ENCODE results near the gene LIPE. TPM values are rescaled to one million over a fixed set of nuclear protein-coding genes. Genes with fewer than 3 reads are reported as not detected.

Gene LIPE, protein sequence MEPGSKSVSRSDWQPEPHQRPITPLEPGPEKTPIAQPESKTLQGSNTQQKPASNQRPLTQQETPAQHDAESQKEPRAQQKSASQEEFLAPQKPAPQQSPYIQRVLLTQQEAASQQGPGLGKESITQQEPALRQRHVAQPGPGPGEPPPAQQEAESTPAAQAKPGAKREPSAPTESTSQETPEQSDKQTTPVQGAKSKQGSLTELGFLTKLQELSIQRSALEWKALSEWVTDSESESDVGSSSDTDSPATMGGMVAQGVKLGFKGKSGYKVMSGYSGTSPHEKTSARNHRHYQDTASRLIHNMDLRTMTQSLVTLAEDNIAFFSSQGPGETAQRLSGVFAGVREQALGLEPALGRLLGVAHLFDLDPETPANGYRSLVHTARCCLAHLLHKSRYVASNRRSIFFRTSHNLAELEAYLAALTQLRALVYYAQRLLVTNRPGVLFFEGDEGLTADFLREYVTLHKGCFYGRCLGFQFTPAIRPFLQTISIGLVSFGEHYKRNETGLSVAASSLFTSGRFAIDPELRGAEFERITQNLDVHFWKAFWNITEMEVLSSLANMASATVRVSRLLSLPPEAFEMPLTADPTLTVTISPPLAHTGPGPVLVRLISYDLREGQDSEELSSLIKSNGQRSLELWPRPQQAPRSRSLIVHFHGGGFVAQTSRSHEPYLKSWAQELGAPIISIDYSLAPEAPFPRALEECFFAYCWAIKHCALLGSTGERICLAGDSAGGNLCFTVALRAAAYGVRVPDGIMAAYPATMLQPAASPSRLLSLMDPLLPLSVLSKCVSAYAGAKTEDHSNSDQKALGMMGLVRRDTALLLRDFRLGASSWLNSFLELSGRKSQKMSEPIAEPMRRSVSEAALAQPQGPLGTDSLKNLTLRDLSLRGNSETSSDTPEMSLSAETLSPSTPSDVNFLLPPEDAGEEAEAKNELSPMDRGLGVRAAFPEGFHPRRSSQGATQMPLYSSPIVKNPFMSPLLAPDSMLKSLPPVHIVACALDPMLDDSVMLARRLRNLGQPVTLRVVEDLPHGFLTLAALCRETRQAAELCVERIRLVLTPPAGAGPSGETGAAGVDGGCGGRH
- total RNA-seq, result 32.8 and 38.5 TPM in 2 replicates

DNA sequence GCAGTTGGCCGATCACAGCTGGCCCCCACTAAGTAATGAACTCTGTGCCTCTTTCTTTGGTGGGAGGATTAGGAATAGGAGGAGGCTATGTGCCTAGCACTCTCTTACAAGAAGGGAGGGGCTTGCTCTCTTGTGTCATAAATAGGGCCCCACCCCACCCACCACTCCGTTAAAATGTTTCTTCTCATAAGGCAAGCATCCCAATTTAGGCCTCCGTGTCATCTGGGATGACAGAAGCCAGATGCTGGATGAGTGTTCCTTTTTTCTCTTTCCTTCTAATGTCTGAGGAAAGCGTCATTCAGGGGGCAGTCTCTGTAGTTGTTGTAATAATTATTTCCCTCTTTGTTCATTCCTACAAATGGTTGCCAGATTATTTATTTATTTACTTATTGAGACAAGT, at the start of gene LIPE:
Gene LIPE (minus strand): TSS at position 76 of the 400 bp plus-strand sequence. CDS start 239 bp downstream, outside the sequence.
- Mint-ChIP-seq H3K36me3 (ENCODE audit: low read depth) (no peaks in the 10 kb centered on the region), H3K9me3 (no peaks in the 10 kb centered on the region), H3K4me1 (ENCODE audit: low read depth) (peaks cover 8% of the 10 kb centered on the region), H3K4me3 (no peak within 1 kb of the TSS), H3K27ac (no peak within 1 kb of the TSS), H3K27me3 (ENCODE audit: insufficient read depth) (peaks cover 11% of the 10 kb centered on the region)
- no peak for DNase-seq (ENCODE audit: low spot score)
- intact Hi-C loops (cut with micrococcal nuclease), result no loop called here

DNA sequence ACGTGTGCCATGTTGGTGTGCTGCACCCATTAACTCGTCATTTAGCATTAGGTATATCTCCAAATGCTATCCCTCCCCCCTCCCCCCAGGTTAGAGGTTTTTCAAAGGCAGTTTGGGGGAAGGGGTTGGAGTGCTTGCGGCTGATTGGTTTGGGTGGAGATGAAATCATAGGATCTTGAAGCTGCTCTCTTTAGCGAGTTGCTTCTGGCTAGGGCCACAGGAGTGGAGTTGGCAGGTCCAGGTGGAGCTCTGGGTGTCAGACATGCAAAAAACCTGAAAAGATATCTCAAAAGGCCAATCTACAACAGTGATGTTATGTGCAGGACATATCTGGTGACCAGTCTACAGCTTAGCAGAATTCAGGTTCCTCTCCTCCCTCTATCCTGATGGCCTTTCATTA, 48.2 kb upstream of the LIPE start:
- Mint-ChIP-seq H3K27ac (no peak overlapping the region), H3K27me3 (ENCODE audit: insufficient read depth) (peaks cover 3% of the 10 kb centered on the region), H3K9me3 (no peaks in the 10 kb centered on the region), H3K4me1 (ENCODE audit: low read depth) (peaks cover 3% of the 10 kb centered on the region), H3K36me3 (ENCODE audit: low read depth) (peaks cover 2% of the 10 kb centered on the region), H3K4me3 (no peak overlapping the region)
- intact Hi-C loops (cut with micrococcal nuclease), result no loop called here
- no peak for DNase-seq (ENCODE audit: low spot score)

DNA sequence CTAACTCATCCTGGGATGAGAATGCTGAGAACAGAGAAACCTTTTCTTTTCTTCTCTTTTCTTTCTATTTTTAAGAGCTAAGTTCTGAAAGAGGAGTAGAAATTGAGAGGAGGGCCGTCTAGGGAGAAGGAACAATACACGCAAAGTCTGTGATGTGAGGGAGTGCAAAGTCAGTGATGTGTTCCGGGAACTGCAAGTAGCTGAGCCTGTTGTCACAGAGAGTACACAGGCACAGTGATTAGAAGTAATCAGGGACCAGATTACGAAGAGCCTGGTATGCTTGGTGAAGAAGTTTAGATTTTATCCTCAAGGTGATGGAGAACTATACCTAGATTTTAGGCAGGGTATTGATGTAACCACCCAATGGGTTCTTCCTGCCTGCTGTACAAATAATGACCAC, 47.6 kb upstream of the LIPE start:
- DNase-seq (ENCODE audit: low spot score), result no peak
- intact Hi-C loops (cut with micrococcal nuclease), result no loop called here
- Mint-ChIP-seq H3K4me1 (ENCODE audit: low read depth) (peaks cover 2% of the 10 kb centered on the region), H3K9me3 (no peaks in the 10 kb centered on the region), H3K4me3 (no peak overlapping the region), H3K27me3 (ENCODE audit: insufficient read depth) (peaks cover 3% of the 10 kb centered on the region), H3K36me3 (ENCODE audit: low read depth) (peaks cover 2% of the 10 kb centered on the region), H3K27ac (no peak overlapping the region)

DNA sequence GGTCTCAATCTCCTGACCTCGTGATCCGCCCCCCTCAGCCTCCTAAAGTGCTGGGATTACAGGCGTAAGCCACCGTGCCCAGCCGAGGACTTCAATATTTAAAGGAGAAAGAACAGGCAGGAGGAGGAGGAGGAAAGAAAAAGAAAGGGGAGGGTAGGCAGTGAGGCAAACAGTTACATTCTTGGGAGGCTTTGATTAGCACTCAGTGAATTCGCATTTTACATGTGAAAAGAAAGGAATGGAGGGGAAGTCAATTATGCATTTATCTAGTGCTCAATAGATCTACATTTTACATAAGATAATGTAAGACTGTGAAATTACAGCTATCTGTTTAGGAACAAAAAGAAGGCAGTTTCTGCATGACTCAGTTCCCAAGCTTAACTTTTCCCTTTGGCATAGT, 46.5 kb upstream of the LIPE start:
- no peaks in the 10 kb centered on the region for H3K36me3 Mint-ChIP-seq (ENCODE audit: low read depth)
- intact Hi-C loops (cut with micrococcal nuclease), result no loop called here
- H3K9me3 Mint-ChIP-seq, result no peaks in the 10 kb centered on the region
- H3K4me1 Mint-ChIP-seq (ENCODE audit: low read depth), result peaks cover 5% of the 10 kb centered on the region
- H3K4me3 Mint-ChIP-seq, result no peak overlapping the region
- peaks cover 3% of the 10 kb centered on the region for H3K27me3 Mint-ChIP-seq (ENCODE audit: insufficient read depth)
- no peak for DNase-seq (ENCODE audit: low spot score)
- no peak overlapping the region for H3K27ac Mint-ChIP-seq

DNA sequence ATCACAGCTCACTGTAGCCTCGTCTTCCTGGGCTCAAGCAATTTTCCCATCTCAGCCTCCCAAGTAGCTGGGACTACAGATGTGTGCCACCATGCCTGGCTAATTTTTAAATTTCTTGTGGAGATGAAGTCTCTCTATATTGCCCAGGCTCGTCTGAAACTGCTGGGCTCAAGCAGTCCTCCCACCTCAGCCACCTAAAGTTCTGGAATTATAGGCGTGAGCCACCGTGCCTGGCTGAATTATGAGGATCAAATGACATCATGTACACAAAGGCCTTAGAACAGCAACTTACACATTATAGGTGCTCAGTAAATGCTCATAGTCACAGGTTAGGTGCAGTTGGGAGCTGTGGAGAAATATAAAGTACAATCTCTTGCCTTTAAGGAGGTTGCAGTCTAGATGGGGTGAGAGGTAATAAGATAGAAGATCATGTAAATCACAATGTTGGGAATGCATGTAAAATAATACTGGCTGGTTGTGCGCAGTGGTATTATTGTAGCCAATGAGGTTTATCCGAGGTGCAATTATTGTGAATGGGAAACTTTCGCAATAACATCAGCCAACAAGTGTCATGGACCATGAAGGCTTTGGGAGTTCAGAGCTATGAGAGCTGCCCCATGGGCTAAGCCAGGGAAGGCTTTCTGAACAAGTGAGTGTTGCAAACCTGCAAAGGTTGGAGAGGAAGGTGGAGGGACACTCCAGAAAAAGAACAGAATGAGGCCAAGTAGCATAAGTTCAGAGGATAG, 45.4 kb upstream of the LIPE start:
- no peak overlapping the region for H3K4me3 Mint-ChIP-seq
- intact Hi-C loops (cut with micrococcal nuclease), result no loop called here
- DNase-seq (ENCODE audit: low spot score), result no peak

DNA sequence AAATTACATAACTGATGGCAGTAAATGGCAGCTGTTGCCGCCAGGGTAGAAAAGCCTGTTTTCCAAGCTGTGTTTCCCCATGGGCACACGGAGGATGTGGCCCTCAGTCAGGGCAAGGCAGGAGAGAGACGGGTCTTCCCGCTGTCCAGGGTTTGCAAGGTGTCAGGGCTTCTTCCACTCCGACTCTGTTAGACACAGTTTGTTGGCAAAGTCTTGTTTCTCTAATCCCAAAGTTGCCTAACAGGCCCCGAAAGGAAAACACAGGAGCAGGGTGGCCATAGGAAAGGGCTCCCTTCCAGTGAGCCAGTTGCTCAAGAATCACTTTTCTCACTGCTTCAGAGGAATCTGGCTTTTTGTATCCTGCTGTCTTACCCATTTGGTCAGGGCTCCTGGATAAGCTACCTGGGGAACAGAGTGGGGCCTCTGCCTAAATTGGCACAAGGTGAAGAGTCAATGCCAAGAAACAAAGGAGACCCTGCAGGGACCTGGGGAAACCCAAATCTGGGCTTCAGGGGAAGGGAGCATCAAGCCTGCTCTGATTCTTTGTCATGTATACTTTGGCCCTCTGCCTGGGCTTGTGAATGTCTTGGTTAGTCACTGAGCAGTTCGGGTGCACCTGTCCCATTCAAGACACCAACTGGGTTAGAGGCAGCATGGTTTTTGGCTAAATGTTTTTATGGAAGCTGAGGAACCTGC, 44.5 kb upstream of the LIPE start:
- Mint-ChIP-seq H3K27ac (no peak overlapping the region), H3K27me3 (ENCODE audit: insufficient read depth) (peaks cover 3% of the 10 kb centered on the region), H3K36me3 (ENCODE audit: low read depth) (no peaks in the 10 kb centered on the region), H3K9me3 (no peaks in the 10 kb centered on the region), H3K4me3 (no peak overlapping the region), H3K4me1 (ENCODE audit: low read depth) (peaks cover 19% of the 10 kb centered on the region)
- intact Hi-C loops (cut with micrococcal nuclease), result no loop called here
- no peak for DNase-seq (ENCODE audit: low spot score)

More for the DNA sequence above, 45.4 kb upstream of the LIPE start:
- Mint-ChIP-seq H3K36me3 (ENCODE audit: low read depth) (no peaks in the 10 kb centered on the region), H3K4me1 (ENCODE audit: low read depth) (peaks cover 10% of the 10 kb centered on the region), H3K27ac (no peak overlapping the region), H3K27me3 (ENCODE audit: insufficient read depth) (peaks cover 3% of the 10 kb centered on the region), H3K9me3 (no peaks in the 10 kb centered on the region)

DNA sequence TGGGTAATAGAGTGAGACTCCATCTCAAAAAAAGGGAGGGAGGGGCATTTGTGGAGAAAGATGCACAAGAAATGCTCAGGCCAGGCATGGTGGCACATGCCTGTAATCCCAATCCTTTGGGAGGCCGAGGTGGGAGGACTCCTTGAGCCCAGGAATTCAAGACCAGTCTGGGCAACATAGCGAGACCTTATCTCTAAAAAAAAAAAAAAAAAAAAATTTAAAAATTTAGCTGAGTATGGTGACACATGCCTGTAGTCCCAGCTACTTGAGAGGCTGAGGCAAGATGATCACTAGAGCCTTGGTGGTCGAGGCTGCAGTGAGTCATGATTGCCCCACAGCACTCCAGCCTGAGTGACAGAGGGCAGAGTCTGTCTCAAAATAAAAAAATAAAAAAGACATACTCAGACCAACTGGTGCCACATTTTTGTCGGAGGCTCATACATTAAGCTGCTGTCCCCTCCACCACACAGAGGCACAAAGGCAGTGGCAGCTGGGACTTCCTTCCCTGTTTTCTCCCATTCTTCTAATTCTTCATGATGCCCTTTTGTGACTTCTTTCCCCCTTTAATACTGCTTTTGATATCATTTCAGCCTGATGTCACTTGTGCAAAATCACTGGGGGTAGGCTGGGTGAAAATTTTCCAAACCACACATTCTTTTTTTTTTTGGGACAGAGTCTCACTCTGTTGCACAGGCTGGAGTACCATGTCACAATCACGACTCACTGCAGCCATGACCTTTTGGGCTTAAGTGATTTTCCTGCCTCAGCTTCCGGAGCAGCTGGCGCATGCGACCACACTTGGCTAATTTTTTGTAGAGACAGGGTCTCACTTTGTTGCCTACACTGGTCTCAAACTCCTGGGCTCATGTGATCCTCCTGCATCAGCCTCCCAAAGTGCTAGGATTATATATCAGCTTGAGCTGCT, 42.4 kb upstream of the LIPE start:
- Mint-ChIP-seq H3K27ac (no peak overlapping the region), H3K4me3 (no peak overlapping the region)
- DNase-seq (ENCODE audit: low spot score), result no peak

DNA sequence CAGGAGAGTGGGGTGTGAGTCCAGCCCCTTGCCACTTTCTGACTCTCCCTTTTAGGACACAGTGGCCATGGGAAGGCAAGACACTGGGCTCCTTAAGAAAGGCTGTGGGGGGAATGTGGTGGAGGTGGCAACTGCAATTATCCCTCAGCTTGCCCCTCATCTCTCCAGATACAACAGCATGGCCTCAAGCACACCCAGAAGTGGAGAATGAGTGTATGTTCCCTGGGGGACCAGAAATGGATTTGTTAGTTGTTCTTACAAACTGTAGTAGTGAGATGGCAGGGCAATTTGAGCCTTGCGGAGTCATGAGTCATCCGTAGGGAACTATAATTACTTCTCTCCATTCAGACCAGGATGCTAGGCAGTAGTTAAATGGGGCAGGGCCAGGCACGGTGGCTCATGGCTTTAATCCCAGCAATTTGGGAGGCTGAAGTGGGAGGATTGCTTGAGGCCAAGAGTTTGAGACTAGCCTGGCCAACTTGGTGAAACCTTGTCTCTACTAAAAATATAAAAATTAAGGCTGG, 41.1 kb upstream of the LIPE start:
- Mint-ChIP-seq H3K27ac (no peak overlapping the region), H3K36me3 (ENCODE audit: low read depth) (no peaks in the 10 kb centered on the region), H3K4me1 (ENCODE audit: low read depth) (peaks cover 27% of the 10 kb centered on the region), H3K9me3 (no peaks in the 10 kb centered on the region), H3K4me3 (no peak overlapping the region), H3K27me3 (ENCODE audit: insufficient read depth) (peaks cover 3% of the 10 kb centered on the region)
- no peak for DNase-seq (ENCODE audit: low spot score)
- intact Hi-C loops (cut with micrococcal nuclease), result no loop called here

More for the DNA sequence above, 42.4 kb upstream of the LIPE start:
- no peaks in the 10 kb centered on the region for H3K36me3 Mint-ChIP-seq (ENCODE audit: low read depth)
- H3K9me3 Mint-ChIP-seq, result no peaks in the 10 kb centered on the region
- H3K4me1 Mint-ChIP-seq (ENCODE audit: low read depth), result peaks cover 27% of the 10 kb centered on the region
- H3K27me3 Mint-ChIP-seq (ENCODE audit: insufficient read depth), result peaks cover 3% of the 10 kb centered on the region
- intact Hi-C loops (cut with micrococcal nuclease), result no loop called here

DNA sequence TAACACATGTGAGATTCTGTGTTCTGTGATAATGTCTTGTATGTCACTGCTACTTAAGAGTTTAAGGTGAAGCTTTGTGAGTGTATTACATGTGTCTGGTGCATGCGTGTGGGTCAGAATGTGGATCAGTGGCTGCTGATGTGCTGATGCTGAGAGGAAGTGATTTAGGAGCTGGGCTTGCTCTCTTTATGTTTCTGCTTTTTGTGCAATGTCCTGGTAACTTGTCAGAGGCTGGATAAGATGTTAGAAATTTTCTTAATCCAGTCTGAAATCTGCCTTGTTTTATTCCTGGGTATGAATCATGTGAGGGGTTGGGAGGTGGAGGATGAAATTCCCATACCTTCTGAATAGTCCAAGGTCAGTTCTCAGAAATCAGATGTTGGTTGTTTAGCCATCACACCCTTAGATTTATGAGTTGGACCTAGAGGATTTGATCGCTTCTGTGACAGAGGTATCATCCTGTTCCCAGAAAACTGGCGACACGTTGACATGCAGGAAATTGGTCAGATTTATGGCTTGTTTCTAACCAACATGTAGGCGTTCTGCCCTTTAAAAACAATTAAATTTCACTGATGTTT, 40.1 kb upstream of the LIPE start:
- H3K27me3 Mint-ChIP-seq (ENCODE audit: insufficient read depth), result no peaks in the 10 kb centered on the region
- intact Hi-C loops (cut with micrococcal nuclease), result no loop called here

DNA sequence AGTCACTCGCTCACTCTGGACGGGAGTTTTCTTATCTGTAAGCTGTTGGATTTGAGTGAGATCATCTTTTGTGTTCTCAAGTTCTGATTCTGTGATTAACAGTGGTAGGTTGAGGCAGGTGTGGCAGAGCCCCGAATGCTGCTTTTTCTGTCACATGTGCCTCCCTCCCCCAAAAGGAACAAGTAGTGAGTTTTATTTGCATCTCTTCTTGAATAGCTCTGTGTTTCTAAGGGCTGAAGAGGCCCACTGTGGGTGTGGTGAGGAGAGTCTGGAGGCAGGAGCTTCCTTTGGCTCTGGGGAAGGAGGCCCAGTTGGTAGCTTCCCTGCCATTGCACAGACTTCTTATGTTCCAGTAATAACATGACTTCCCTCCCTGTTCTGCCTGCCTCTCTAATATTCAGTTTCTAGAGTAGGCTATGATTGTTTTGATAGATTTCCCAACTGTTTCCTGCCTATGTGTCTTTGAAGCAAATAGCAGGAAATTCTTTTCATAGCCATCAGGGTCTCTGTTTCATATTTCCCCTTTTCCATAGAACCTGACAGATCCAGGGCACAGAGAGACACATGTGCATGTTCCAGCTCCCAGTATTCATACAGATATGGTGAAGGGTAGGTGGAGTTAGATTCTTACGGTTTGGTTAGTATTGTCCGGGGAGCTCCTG, 39.5 kb upstream of the LIPE start:
- Mint-ChIP-seq H3K27ac (no peak overlapping the region), H3K4me3 (no peak overlapping the region), H3K27me3 (ENCODE audit: insufficient read depth) (no peaks in the 10 kb centered on the region), H3K9me3 (no peaks in the 10 kb centered on the region), H3K4me1 (ENCODE audit: low read depth) (peaks cover 27% of the 10 kb centered on the region), H3K36me3 (ENCODE audit: low read depth) (no peaks in the 10 kb centered on the region)
- intact Hi-C loops (cut with micrococcal nuclease), result no loop called here
- DNase-seq (ENCODE audit: low spot score), result no peak

More for the DNA sequence above, 40.1 kb upstream of the LIPE start:
- peak overlapping the region; percentile 15 for H3K27ac Mint-ChIP-seq
- H3K36me3 Mint-ChIP-seq (ENCODE audit: low read depth), result no peaks in the 10 kb centered on the region
- DNase-seq (ENCODE audit: low spot score), result no peak
- no peaks in the 10 kb centered on the region for H3K9me3 Mint-ChIP-seq
- H3K4me3 Mint-ChIP-seq, result no peak overlapping the region
- peaks cover 27% of the 10 kb centered on the region for H3K4me1 Mint-ChIP-seq (ENCODE audit: low read depth)
